ENCODE data around the gene RCOR3. TPM values are rescaled to one million over a fixed set of nuclear protein-coding genes. Genes with fewer than 3 reads are reported as not detected.

The RCOR3 gene
- total RNA-seq, 4 donors from 2014 or later = 78.1 to 110 (median 102) TPM

- H3K27ac ChIP-seq = no peak overlapping the region
- TF ChIP-seq CTCF (IDR thresholded peaks at IDR 0.05) (no peak), POLR2A (IDR thresholded peaks at IDR 0.05) (no peak)
- no peak overlapping the region for H3K4me3 ChIP-seq (replicated peaks in 1 of 3)
- WGBS, 2 donors = 87 to 89% methylated on average over 12 of the region's 12 CpGs
- no peaks in the 10 kb centered on the region for H3K36me3 ChIP-seq
- no peaks in the 10 kb centered on the region for H3K4me1 ChIP-seq
- no peaks in the 10 kb centered on the region for H3K27me3 ChIP-seq
- intact Hi-C loops (cut with DNase I) = loop anchor here (5.0 to 10.0 kb wide), 2 partner anchors 190 to 332 kb away; no protein-coding TSS in a partner anchor
- no peaks in the 10 kb centered on the region for H3K9me3 ChIP-seq
- no peak for DNase-seq
Measured at GRCh38 chr1:211324992-211325775, 66.0 kb downstream of the RCOR3 start.

GRCh38 chr1:211326140-211326527, 67.0 kb downstream of the RCOR3 start:
- Histone ChIP-seq H3K36me3 (no peaks in the 10 kb centered on the region), H3K4me3 (replicated peaks in 1 of 3) (peak overlapping the region in 1 of 3 donors; percentile 65), H3K4me1 (no peaks in the 10 kb centered on the region), H3K27me3 (no peaks in the 10 kb centered on the region), H3K27ac (no peak overlapping the region), H3K9me3 (no peaks in the 10 kb centered on the region)
- intact Hi-C loops (cut with DNase I) = loop anchor here (10.0 kb wide), 1 partner anchor 189 kb away; no protein-coding TSS in a partner anchor
- 87% methylated on average over 8 of the region's 8 CpGs for WGBS, 2 donors
- no peak for DNase-seq
- TF ChIP-seq POLR2A (IDR thresholded peaks at IDR 0.05) (no peak), CTCF (IDR thresholded peaks at IDR 0.05) (no peak)

- intact Hi-C loops (cut with DNase I) = loop anchor here (10.0 kb wide), 1 partner anchor 188 kb away; no protein-coding TSS in a partner anchor
- no peaks in the 10 kb centered on the region for H3K27me3 ChIP-seq
- peak within 1 kb of the TSS; percentile 37 to 65 (median 56) for H3K4me3 ChIP-seq (replicated peaks in 1 of 3)
- H3K27ac ChIP-seq = peak within 1 kb of the TSS in 2 of 3 donors; percentile 28 to 45
- TF ChIP-seq CTCF (IDR thresholded peaks at IDR 0.05) = no peak
- no peak for TF ChIP-seq POLR2A (IDR thresholded peaks at IDR 0.05)
- 1 to 3% methylated on average over 14 to 26 of the region's 91 CpGs for WGBS, 2 donors
- no peaks in the 10 kb centered on the region for H3K9me3 ChIP-seq
- no peaks in the 10 kb centered on the region for H3K4me1 ChIP-seq
- DNase-seq = peak; percentile 35 to 37
- H3K36me3 ChIP-seq = no peaks in the 10 kb centered on the region
Measured at GRCh38 chr1:211326528-211327345, 67.6 kb downstream of the RCOR3 start, which contains the start of gene TRAF5. Gene TRAF5 (plus strand): TSS chr1:211326833. CDS start chr1:211353240, 26,407 bp downstream.

- 29 to 36% methylated on average over 16 of the region's 16 CpGs for whole genome bisulfite sequencing, 2 donors
- Histone ChIP-seq H3K27ac (peak overlapping the region in 2 of 3 donors; percentile 28 to 45), H3K27me3 (no peaks in the 10 kb centered on the region), H3K36me3 (no peaks in the 10 kb centered on the region), H3K4me1 (no peaks in the 10 kb centered on the region), H3K9me3 (no peaks in the 10 kb centered on the region), H3K4me3 (replicated peaks in 1 of 3) (peak overlapping the region; percentile 37 to 65 (median 56))
- DNase-seq = peak; percentile 10 to 13
- TF ChIP-seq POLR2A (IDR thresholded peaks at IDR 0.05) (no peak), CTCF (IDR thresholded peaks at IDR 0.05) (no peak)
- intact Hi-C loops (cut with DNase I) = loop anchor here (10.0 kb wide), 1 partner anchor 187 kb away; no protein-coding TSS in a partner anchor
Measured at GRCh38 chr1:211327346-211327921, 68.3 kb downstream of the RCOR3 start.
